Lower leg skin (tissue), 3 donors: ENCODE data around the gene MRPL33.

ENCODE experiments used
- POLR2A ChIP-seq, 2 donors: fragments of 450-650 bp; IDR thresholded peaks; one replicate each; pipeline ENCODE4 v1.6.1; 2016 to 2017; ENCODE audit warnings: antibody characterized with exemption in 2 of 2, mild to moderate bottlenecking in 1 of 2, moderate library complexity in 1 of 2
- TF ChIP-seq, protein P1 (sequence below), 3 donors: fragments of 450-650 bp; IDR thresholded peaks; one replicate each; pipeline ENCODE4 v1.5.1; 2016; ENCODE audit warnings: antibody characterized with exemption in 3 of 3, mild to moderate bottlenecking in 3 of 3, moderate library complexity in 2 of 3

DNA sequence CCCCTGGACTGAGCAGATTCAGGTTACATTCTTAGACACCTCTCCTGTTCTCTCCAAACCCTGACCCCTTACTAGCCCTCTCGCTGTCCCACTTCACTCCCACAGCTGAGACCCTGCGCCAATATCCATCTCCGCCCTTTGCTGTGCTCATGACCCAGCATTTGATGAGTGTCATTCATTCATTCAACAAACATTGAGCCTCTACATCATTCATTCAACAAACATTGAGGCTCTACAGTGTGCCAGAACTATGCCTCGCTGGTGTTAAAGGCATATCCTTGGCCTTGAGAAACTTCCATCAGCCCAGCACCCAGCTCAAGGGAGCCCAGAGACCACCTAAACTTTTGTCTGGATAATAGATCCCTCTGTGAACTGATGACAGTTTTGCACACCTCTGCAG is 41.9 kb upstream of the MRPL33 start:
- TF ChIP-seq, protein P1, sequence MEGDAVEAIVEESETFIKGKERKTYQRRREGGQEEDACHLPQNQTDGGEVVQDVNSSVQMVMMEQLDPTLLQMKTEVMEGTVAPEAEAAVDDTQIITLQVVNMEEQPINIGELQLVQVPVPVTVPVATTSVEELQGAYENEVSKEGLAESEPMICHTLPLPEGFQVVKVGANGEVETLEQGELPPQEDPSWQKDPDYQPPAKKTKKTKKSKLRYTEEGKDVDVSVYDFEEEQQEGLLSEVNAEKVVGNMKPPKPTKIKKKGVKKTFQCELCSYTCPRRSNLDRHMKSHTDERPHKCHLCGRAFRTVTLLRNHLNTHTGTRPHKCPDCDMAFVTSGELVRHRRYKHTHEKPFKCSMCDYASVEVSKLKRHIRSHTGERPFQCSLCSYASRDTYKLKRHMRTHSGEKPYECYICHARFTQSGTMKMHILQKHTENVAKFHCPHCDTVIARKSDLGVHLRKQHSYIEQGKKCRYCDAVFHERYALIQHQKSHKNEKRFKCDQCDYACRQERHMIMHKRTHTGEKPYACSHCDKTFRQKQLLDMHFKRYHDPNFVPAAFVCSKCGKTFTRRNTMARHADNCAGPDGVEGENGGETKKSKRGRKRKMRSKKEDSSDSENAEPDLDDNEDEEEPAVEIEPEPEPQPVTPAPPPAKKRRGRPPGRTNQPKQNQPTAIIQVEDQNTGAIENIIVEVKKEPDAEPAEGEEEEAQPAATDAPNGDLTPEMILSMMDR (IDR thresholded peaks at IDR 0.05) = no peak
- no peak for TF ChIP-seq POLR2A (IDR thresholded peaks at IDR 0.05)
